SK-N-MC (cell line): ENCODE results near the gene PPIF.

ENCODE experiments used
- EZH2 ChIP-seq: fragments of 200-600 bp; sonication (generic); IDR thresholded peaks from one replicate; pipeline ENCODE4 v1.6.1; 2017; ENCODE audit warnings: antibody characterized with exemption
- POLR2AphosphoS5 ChIP-seq: IDR thresholded peaks from 2 replicates; pipeline ENCODE4 v1.6.1; 2012; ENCODE audit warnings: mild to moderate bottlenecking, low read depth, low read length, borderline replicate concordance

GRCh38 chr10:79380125-79380945 is 33.1 kb downstream of the PPIF start:
- TF ChIP-seq EZH2: no peak
- no peak for TF ChIP-seq POLR2AphosphoS5
